Neural progenitor cell (in vitro differentiated cells): ENCODE measurements around the gene PTPN2.

Experiments
- EZH2phosphoT487 ChIP-seq: fragments of 200-600 bp; sonication (generic); IDR thresholded peaks from 2 replicates; pipeline ENCODE4 v1.6.1; 2017; ENCODE audit warnings: antibody characterized with exemption
- TF ChIP-seq, protein P1 (sequence below): fragments of 200-600 bp; sonication (generic); IDR thresholded peaks from 2 replicates; pipeline ENCODE4 v1.5.1; 2017; ENCODE audit warnings: antibody characterized with exemption, mild to moderate bottlenecking

DNA sequence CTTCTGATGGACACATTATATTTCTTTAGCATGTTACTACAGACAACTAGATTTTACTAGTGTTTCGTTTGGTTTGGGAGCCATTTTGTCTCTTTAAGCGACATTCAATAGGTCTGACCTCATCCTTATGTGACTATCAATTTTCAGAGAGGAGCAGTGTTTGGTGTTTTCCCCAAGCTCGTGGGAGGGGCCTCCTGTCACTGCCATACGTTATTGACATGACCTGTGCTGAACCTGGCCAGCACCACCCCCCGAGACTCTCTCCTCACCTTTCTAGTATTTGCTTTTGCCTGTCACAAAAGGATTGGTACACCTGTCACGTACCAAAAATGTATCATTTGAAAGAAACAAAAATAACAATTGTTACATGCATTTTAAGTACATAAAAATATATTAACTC lies 111.9 kb downstream of the PTPN2 start:
- TF ChIP-seq, protein P1, sequence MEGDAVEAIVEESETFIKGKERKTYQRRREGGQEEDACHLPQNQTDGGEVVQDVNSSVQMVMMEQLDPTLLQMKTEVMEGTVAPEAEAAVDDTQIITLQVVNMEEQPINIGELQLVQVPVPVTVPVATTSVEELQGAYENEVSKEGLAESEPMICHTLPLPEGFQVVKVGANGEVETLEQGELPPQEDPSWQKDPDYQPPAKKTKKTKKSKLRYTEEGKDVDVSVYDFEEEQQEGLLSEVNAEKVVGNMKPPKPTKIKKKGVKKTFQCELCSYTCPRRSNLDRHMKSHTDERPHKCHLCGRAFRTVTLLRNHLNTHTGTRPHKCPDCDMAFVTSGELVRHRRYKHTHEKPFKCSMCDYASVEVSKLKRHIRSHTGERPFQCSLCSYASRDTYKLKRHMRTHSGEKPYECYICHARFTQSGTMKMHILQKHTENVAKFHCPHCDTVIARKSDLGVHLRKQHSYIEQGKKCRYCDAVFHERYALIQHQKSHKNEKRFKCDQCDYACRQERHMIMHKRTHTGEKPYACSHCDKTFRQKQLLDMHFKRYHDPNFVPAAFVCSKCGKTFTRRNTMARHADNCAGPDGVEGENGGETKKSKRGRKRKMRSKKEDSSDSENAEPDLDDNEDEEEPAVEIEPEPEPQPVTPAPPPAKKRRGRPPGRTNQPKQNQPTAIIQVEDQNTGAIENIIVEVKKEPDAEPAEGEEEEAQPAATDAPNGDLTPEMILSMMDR: no peak
- no peak for TF ChIP-seq EZH2phosphoT487
